ENCODE results near the gene STUB1. TPM values are rescaled to one million over a fixed set of nuclear protein-coding genes. Genes with fewer than 3 reads are reported as not detected.

STUB1 gene
- total RNA-seq, 4 donors from 2014 or later = 155 to 215 (median 178) TPM

GRCh38 chr16:668519-669171 lies 11.6 kb upstream of the STUB1 start:
- 45% methylated on average over 6 of the region's 50 CpGs for WGBS
- TF ChIP-seq POLR2A (IDR thresholded peaks at IDR 0.05; ENCODE audit: low read depth) (no peak), POLR2AphosphoS5 (IDR thresholded peaks at IDR 0.05) (no peak), EP300 (IDR thresholded peaks at IDR 0.05) (no peak), CTCF (IDR thresholded peaks at IDR 0.05) (no peak)
- peaks cover 15 to 28% (median 24%) of the 10 kb centered on the region in 4 donors for H3K4me1 ChIP-seq

GRCh38 chr16:669666-670065 lies 10.5 kb upstream of the STUB1 start:
- peaks cover 15 to 34% (median 26%) of the 10 kb centered on the region in 4 donors for H3K4me1 ChIP-seq
- intact Hi-C loops (cut with DNase I) = no loop called here
- no peaks in the 10 kb centered on the region for H3K9me3 ChIP-seq
- WGBS = 92% methylated on average over 5 of the region's 13 CpGs
- H3K27ac ChIP-seq (replicated peaks in 1 of 4) = no peak overlapping the region
- peaks cover 42 to 56% (median 50%) of the 10 kb centered on the region in 4 donors for H3K36me3 ChIP-seq
- no peak for TF ChIP-seq CTCF (IDR thresholded peaks at IDR 0.05)
- TF ChIP-seq POLR2AphosphoS5 (IDR thresholded peaks at IDR 0.05) = no peak
- no peak for TF ChIP-seq POLR2A (IDR thresholded peaks at IDR 0.05; ENCODE audit: low read depth)
- TF ChIP-seq EP300 (IDR thresholded peaks at IDR 0.05) = no peak
- no peaks in the 10 kb centered on the region for H3K27me3 ChIP-seq
- H3K4me3 ChIP-seq = no peak overlapping the region
- DNase-seq (ENCODE audit: extremely low spot score) = no peak

More at GRCh38 chr16:668519-669171, 11.6 kb upstream of the STUB1 start:
- Histone ChIP-seq H3K36me3 (peaks cover 41 to 49% (median 47%) of the 10 kb centered on the region in 4 donors), H3K4me3 (peak overlapping the region; percentile 81 to 99 (median 94)), H3K27me3 (no peaks in the 10 kb centered on the region), H3K27ac (replicated peaks in 1 of 4) (peak overlapping the region; percentile 86 to 92 (median 90)), H3K9me3 (no peaks in the 10 kb centered on the region)
- intact Hi-C loops (cut with DNase I) = no loop called here
- no peak for DNase-seq (ENCODE audit: extremely low spot score)

- Histone ChIP-seq H3K36me3 (peaks cover 42 to 56% (median 50%) of the 10 kb centered on the region in 4 donors), H3K9me3 (no peaks in the 10 kb centered on the region)
- intact Hi-C loops (cut with DNase I) = no loop called here
Measured at GRCh38 chr16:670485-671352, 9.5 kb upstream of the STUB1 start.

More at GRCh38 chr16:670485-671352, 9.5 kb upstream of the STUB1 start:
- 94% methylated on average over 37 of the region's 52 CpGs for WGBS
- Histone ChIP-seq H3K4me1 (peaks cover 23 to 45% (median 37%) of the 10 kb centered on the region in 4 donors), H3K27me3 (no peaks in the 10 kb centered on the region), H3K4me3 (no peak overlapping the region), H3K27ac (replicated peaks in 1 of 4) (no peak overlapping the region)
- TF ChIP-seq POLR2A (IDR thresholded peaks at IDR 0.05; ENCODE audit: low read depth) = no peak
- no peak for TF ChIP-seq CTCF (IDR thresholded peaks at IDR 0.05)
- TF ChIP-seq POLR2AphosphoS5 (IDR thresholded peaks at IDR 0.05) = no peak
- no peak for TF ChIP-seq EP300 (IDR thresholded peaks at IDR 0.05)
- DNase-seq (ENCODE audit: extremely low spot score) = no peak
